A549 (cell line): Measurements from ENCODE around the gene HMGN4. TPM values are rescaled to one million over a fixed set of nuclear protein-coding genes. Genes with fewer than 3 reads are reported as not detected.
A peak's percentile ranks its signal among the peaks of the same experiment; 100 is the strongest.

Experiments
- ATAC-seq, 2 experiments: fragments of 200-7000 bp in 1 of 2; fragments of >200 bp in 1 of 2; cut with Nextera tagmentation in 1 of 2; cut with Tn5 transposase in 1 of 2; 3 replicates each; pipeline versions ENCODE4 v1.8.0 to v1.9.1; 2018 to 2020; ENCODE audit warnings: mild to moderate bottlenecking in 1 of 2, moderate library complexity in 1 of 2
- CTCF ChIA-PET: fragments of 300-600 bp; sonication (Branson Sonifier 250); formaldehyde crosslinking; extraction: SDS; loops from one replicate; lab custom pipeline; 2021; ENCODE audit warnings: antibody characterized with exemption, inconsistent platforms; lab: Yijun Ruan, JAX
- POLR2A ChIA-PET: fragments of 350-600 bp; formaldehyde crosslinking; extraction: SDS; loops from one replicate; lab custom pipeline; 2021; ENCODE audit warnings: antibody characterized with exemption, inconsistent platforms; lab: Yijun Ruan, JAX
- DNase-seq, 2 experiments: peaks; one replicate each; pipeline versions ENCODE4 v3.0.0 to v3.0.0-alpha.2; 2011 to 2016; ENCODE audit warnings: low read depth in 1 of 2, low spot score in 1 of 2
- FAIRE-seq: peaks from 2 replicates; lab custom pipeline; 2011; peaks lifted over from hg19 to GRCh38; lab: Jason Lieb, UNC
- H3K27ac ChIP-seq, 2 experiments: fragments of >200 bp; sonication (Bioruptor Twin); formaldehyde crosslinking; 3 replicates each; pipeline ENCODE4 v1.5.1; 2016 to 2017
- H3K4me1 ChIP-seq: fragments of >200 bp; sonication (Bioruptor Twin); formaldehyde crosslinking; 3 replicates; pipeline ENCODE4 v1.6.1; 2016
- H3K4me2 ChIP-seq: fragments of >200 bp; sonication (Bioruptor Twin); formaldehyde crosslinking; 3 replicates; pipeline ENCODE4 v1.6.1; 2016
- H3K4me3 ChIP-seq: fragments of >200 bp; sonication (Bioruptor Twin); formaldehyde crosslinking; 3 replicates; pipeline ENCODE4 v1.5.1; 2016
- H3K9me3 ChIP-seq: fragments of >200 bp; sonication (Bioruptor Twin); formaldehyde crosslinking; 3 replicates; pipeline ENCODE4 v1.6.1; 2016
- BCL3 ChIP-seq: fragments of >200 bp; sonication (Bioruptor Twin); formaldehyde crosslinking; IDR thresholded peaks from 3 replicates; pipeline ENCODE4 v1.6.1; 2016
- CEBPB ChIP-seq, 2 experiments: fragments of >200 bp in 1 of 2; sonication (Bioruptor Twin) in 1 of 2; formaldehyde crosslinking in 1 of 2; IDR thresholded peaks; 2 replicates each; pipeline ENCODE4 v1.6.1; 2012 to 2016
- CTCF ChIP-seq: fragments of >200 bp; sonication (Bioruptor Twin); formaldehyde crosslinking; IDR thresholded peaks from 3 replicates; pipeline ENCODE4 v1.5.1; 2016
- E2F6 ChIP-seq: IDR thresholded peaks from 2 replicates; pipeline ENCODE4 v1.6.1; 2012; ENCODE audit warnings: low read depth, borderline replicate concordance
- HOXB13 ChIP-seq: fragments of 250-450 bp; sonication (Bioruptor Pico); IDR thresholded peaks from 2 replicates; pipeline ENCODE4 v1.5.0; 2020; ENCODE audit warnings: low read depth, mild to moderate bottlenecking, moderate library complexity
- JUN ChIP-seq, 2 experiments: fragments of >200 bp; sonication (Bioruptor Twin); formaldehyde crosslinking; IDR thresholded peaks; 2 replicates in 1 of 2; 3 replicates in 1 of 2; pipeline ENCODE4 v1.6.1; 2016 to 2017
- MYC ChIP-seq: IDR thresholded peaks from 2 replicates; pipeline ENCODE4 v1.6.1; 2012; ENCODE audit warnings: mild to moderate bottlenecking, inconsistent platforms, low read length, improper control_type of control experiment, borderline replicate concordance
- NFE2L2 ChIP-seq: fragments of 150-350 bp; conservative IDR thresholded peaks from 2 replicates; pipeline ENCODE4 v1.6.1; 2014; ENCODE audit warnings: low read length
- PHF8 ChIP-seq: fragments of 200-600 bp; sonication (generic); IDR thresholded peaks from 2 replicates; pipeline ENCODE4 v1.6.1; 2016; ENCODE audit warnings: low read depth, mild to moderate bottlenecking, antibody characterized with exemption, moderate library complexity, borderline replicate concordance
- POLR2A ChIP-seq: IDR thresholded peaks from 2 replicates; pipeline ENCODE4 v1.6.1; 2012; ENCODE audit warnings: mild to moderate bottlenecking, low read length
- RCOR1 ChIP-seq: fragments of 150-350 bp; IDR thresholded peaks from 2 replicates; pipeline ENCODE4 v1.6.1; 2014; ENCODE audit warnings: antibody characterized with exemption, low read length, low read depth
- SREBF2 ChIP-seq: fragments of 450-650 bp; IDR thresholded peaks from 2 replicates; pipeline ENCODE4 v1.6.1; 2014; ENCODE audit warnings: mild to moderate bottlenecking, moderate library complexity
- WGBS: methylation state at CpG from one replicate; pipeline ENCODE4 v1.1.6; 2017; ENCODE audit errors: missing lambda C conversion rate; 5-methylcytosine and 5-hydroxymethylcytosine counted together
- polyA minus RNA-seq: library from RNA; depleted of rRNA, polyadenylated mRNA; stranded (reverse); fragments of >200 nt; gene quantifications from 2 replicates; pipeline ENCODE4 v1.2.3, GENCODE V29; 2011; rRNA and poly(A)+ RNA removed
- polyA plus RNA-seq, 4 experiments: library from polyadenylated mRNA; depleted of rRNA in 3 of 4; stranded (reverse); fragments of >200 nt; fragmentation: RNase III in 1 of 4; extraction: RNeasy Plus Mini Kit Qiagen cat#74134 plus additional on column Dnase treatment in 1 of 4; gene quantifications; 2 replicates in 3 of 4; 3 replicates in 1 of 4; pipeline ENCODE4 v1.2.3, GENCODE V29; 2011 to 2017
- TF ChIP-seq, protein P1 (sequence below): fragments of 250-450 bp; sonication (Bioruptor Pico); IDR thresholded peaks from 2 replicates; pipeline ENCODE4 v1.5.0; 2021; ENCODE audit warnings: mild to moderate bottlenecking, moderate library complexity, borderline replicate concordance
- TF ChIP-seq, protein P2 (sequence below): IDR thresholded peaks from 2 replicates; pipeline ENCODE4 v1.6.1; 2012

HMGN4 gene
- polyA plus RNA-seq (2011; rRNA removed) (59.0 and 62.9 TPM in 2 replicates), polyA plus RNA-seq (2017; fragmentation: RNase III; extraction: RNeasy Plus Mini Kit Qiagen cat#74134 plus additional on column Dnase treatment) (52.8 to 55.0 TPM (median 53.0 TPM) in 3 replicates), polyA minus RNA-seq (15.7 and 16.9 TPM in 2 replicates)
- 28.7 and 30.1 TPM in 2 replicates for polyA plus RNA-seq (2012; cell fraction: cytosol; rRNA removed)
- polyA plus RNA-seq (2012; cell fraction: nucleus; rRNA removed) = 10.3 and 11.7 TPM in 2 replicates

- H3K4me1 ChIP-seq = peaks cover 44% of the 10 kb centered on the region
- FAIRE-seq = no peak
- H3K4me3 ChIP-seq = peak within 1 kb of the TSS; percentile 97
- WGBS = under 1% methylated on average over 23 of the region's 49 CpGs
- peak; percentile 85 to 89 for ATAC-seq
- ChIA-PET CTCF (interaction anchor here (0.7 to 3.6 kb wide), 9 partner anchors 11 to 209 kb away, joined by 3 to 20 read pairs (median 4); no protein-coding TSS in a partner anchor), POLR2A (interaction anchor here (0.5 to 2.1 kb wide), 16 partner anchors 9 to 1270 kb away, joined by 3 to 14 read pairs (median 4); a partner anchor contains a TSS)
- no peaks in the 10 kb centered on the region for H3K9me3 ChIP-seq
- TF ChIP-seq, protein P1, sequence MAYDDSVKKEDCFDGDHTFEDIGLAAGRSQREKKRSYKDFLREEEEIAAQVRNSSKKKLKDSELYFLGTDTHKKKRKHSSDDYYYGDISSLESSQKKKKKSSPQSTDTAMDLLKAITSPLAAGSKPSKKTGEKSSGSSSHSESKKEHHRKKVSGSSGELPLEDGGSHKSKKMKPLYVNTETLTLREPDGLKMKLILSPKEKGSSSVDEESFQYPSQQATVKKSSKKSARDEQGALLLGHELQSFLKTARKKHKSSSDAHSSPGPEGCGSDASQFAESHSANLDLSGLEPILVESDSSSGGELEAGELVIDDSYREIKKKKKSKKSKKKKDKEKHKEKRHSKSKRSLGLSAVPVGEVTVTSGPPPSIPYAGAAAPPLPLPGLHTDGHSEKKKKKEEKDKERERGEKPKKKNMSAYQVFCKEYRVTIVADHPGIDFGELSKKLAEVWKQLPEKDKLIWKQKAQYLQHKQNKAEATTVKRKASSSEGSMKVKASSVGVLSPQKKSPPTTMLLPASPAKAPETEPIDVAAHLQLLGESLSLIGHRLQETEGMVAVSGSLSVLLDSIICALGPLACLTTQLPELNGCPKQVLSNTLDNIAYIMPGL = peak; percentile 68; the same call in 1 of the 2 replicates
- TF ChIP-seq BCL3 = 0 out of 3 replicates have a peak, but pooled peaks have one; percentile 49
- 0 out of 3 replicates have a peak, but pooled peaks have one; percentile 18 for TF ChIP-seq CTCF
- TF ChIP-seq JUN (IDR thresholded peaks at IDR 0.05) = 0 out of 5 replicates have a peak, but pooled peaks have one; percentile 9 to 15
- TF ChIP-seq, protein P2, sequence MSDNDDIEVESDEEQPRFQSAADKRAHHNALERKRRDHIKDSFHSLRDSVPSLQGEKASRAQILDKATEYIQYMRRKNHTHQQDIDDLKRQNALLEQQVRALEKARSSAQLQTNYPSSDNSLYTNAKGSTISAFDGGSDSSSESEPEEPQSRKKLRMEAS = 0 out of 2 replicates have a peak, but pooled peaks have one; percentile 2
- peak; percentile 64 for TF ChIP-seq POLR2A
- TF ChIP-seq HOXB13 (CRISPR knock-in tag) = no peak
- TF ChIP-seq MYC = 0 out of 2 replicates have a peak, but pooled peaks have one; percentile 12
- peak; percentile 66 for TF ChIP-seq SREBF2
- TF ChIP-seq E2F6 = no peak
- no peak for TF ChIP-seq RCOR1
- peak; percentile 42; the same call in 1 of the 2 replicates for TF ChIP-seq PHF8
- peak within 1 kb of the TSS; percentile 97 for H3K4me2 ChIP-seq
- peak within 1 kb of the TSS; percentile 85 to 100 for H3K27ac ChIP-seq
- DNase-seq = peak in 1 of 2 experiments; percentile 90
Measured at GRCh38 chr6:26537846-26538571, at the start of gene HMGN4. Gene HMGN4, plus strand, starts transcription at chr6:26538366. Its CDS starts 6,841 bp downstream, at chr6:26545207.

GRCh38 chr6:26489996-26490964, 47.9 kb upstream of the HMGN4 start:
- no peak overlapping the region for H3K4me3 ChIP-seq
- DNase-seq (no peak), FAIRE-seq (no peak)
- no peaks in the 10 kb centered on the region for H3K4me1 ChIP-seq
- no peak overlapping the region for H3K4me2 ChIP-seq
- POLR2A ChIA-PET = no interaction called here
- no peak overlapping the region for H3K27ac ChIP-seq
- no peak for TF ChIP-seq NFE2L2
- TF ChIP-seq HOXB13 (CRISPR knock-in tag) = no peak
- no peak for TF ChIP-seq CEBPB (IDR thresholded peaks at IDR 0.05)
- TF ChIP-seq, all 56 proteins: peak for 0
- WGBS = 68% methylated on average over 8 of the region's 8 CpGs
- ATAC-seq = no peak
- H3K9me3 ChIP-seq = no peaks in the 10 kb centered on the region
- CTCF ChIA-PET = interaction anchor here (0.7 kb wide), 1 partner anchor 149 kb away, joined by 3 read pairs; no protein-coding TSS in a partner anchor
